OCI-LY1 (cell line): ENCODE data around the gene PCSK4.

Source experiments
- CTCF ChIP-seq: fragments of 200-600 bp; sonication (generic), shearing (Covaris generic); IDR thresholded peaks from 2 replicates; pipeline ENCODE4 v1.5.1; 2017; ENCODE audit warnings: mild to moderate bottlenecking, antibody characterized with exemption, low read length, moderate library complexity, mixed read lengths
- EZH2 ChIP-seq: fragments of 200-600 bp; sonication (generic), shearing (Covaris generic); IDR thresholded peaks from 2 replicates; pipeline ENCODE4 v1.8.0; 2017; ENCODE audit warnings: borderline replicate concordance, mixed run types, mild to moderate bottlenecking, antibody characterized with exemption, low read length, moderate library complexity, mixed read lengths

GRCh38 chr19:1494115-1494815 lies 4.1 kb upstream of the PCSK4 start:
- no peak for TF ChIP-seq CTCF
- no peak for TF ChIP-seq EZH2
